ENCODE measurements around the gene LRRC8B. TPM values are rescaled to one million over a fixed set of nuclear protein-coding genes. Genes with fewer than 3 reads are reported as not detected.
"Not testable (repeated sequence)": the region's sequence is repeated elsewhere in the genome, so short reads cannot be mapped to it uniquely, and the experiment has no call there.

LRRC8B gene
- total RNA-seq, 4 donors from 2014 or later: 8.7 to 19.5 (median 9.2) TPM

DNA sequence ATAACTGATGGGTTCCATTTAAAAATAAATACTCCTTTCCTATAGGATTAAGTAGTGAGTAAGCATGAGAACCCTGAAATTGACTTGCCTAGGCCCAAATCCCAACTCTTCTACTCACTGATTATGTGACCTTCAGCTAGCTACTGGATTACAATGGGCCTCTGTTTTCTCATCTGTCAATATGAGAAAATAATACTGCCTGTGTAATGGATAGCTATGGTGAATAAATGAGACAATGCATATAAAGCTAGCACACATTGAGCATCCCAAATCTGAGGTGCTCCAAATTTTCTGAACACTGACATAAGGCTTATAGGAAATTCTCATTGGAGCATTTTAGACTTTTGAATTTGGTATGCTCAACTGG lies 103.0 kb downstream of the LRRC8B start:
- intact Hi-C loops (cut with DNase I): no loop called here
- H3K4me3 ChIP-seq: no peak overlapping the region
- TF ChIP-seq POLR2A (IDR thresholded peaks at IDR 0.05): no peak
- TF ChIP-seq, protein P1, sequence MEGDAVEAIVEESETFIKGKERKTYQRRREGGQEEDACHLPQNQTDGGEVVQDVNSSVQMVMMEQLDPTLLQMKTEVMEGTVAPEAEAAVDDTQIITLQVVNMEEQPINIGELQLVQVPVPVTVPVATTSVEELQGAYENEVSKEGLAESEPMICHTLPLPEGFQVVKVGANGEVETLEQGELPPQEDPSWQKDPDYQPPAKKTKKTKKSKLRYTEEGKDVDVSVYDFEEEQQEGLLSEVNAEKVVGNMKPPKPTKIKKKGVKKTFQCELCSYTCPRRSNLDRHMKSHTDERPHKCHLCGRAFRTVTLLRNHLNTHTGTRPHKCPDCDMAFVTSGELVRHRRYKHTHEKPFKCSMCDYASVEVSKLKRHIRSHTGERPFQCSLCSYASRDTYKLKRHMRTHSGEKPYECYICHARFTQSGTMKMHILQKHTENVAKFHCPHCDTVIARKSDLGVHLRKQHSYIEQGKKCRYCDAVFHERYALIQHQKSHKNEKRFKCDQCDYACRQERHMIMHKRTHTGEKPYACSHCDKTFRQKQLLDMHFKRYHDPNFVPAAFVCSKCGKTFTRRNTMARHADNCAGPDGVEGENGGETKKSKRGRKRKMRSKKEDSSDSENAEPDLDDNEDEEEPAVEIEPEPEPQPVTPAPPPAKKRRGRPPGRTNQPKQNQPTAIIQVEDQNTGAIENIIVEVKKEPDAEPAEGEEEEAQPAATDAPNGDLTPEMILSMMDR (IDR thresholded peaks at IDR 0.05): no peak
- DNase-seq: no peak
- H3K36me3 ChIP-seq: no peaks in the 10 kb centered on the region
- H3K27me3 ChIP-seq: peaks cover 0 to 2% (median 0%) of the 10 kb centered on the region in 4 donors
- H3K27ac ChIP-seq: no peak overlapping the region
- H3K9me3 ChIP-seq: no peaks in the 10 kb centered on the region
- H3K4me1 ChIP-seq: peaks cover 0 to 22% (median 4%) of the 10 kb centered on the region in 3 donors

DNA sequence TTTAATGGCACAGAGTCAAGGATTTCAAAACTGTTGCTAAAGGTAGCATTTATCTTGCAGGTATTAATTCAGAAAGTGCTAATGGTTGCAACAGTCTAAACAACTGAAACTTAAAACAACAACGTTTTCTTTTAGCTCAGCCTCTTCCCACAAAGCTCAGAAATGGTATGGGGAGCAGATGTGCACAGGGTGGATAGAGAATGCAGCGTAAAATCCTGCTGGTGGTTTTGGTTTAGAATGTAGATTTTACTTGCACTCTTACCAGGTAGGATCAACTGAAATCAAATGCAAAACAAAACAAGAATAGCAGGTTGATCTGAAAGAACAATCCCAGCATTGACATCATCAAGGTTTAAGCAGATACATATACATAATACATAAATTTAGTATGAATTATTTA lies 104.5 kb downstream of the LRRC8B start:
- Histone ChIP-seq H3K36me3 (no peaks in the 10 kb centered on the region), H3K27ac (no peak overlapping the region), H3K9me3 (no peaks in the 10 kb centered on the region), H3K27me3 (peaks cover 0 to 12% (median 0%) of the 10 kb centered on the region in 4 donors), H3K4me1 (peaks cover 3 to 37% (median 6%) of the 10 kb centered on the region in 3 donors), H3K4me3 (no peak overlapping the region)
- 64 to 71% methylated on average over 2 of the region's 2 CpGs for WGBS, 2 donors
- intact Hi-C loops (cut with DNase I): no loop called here
- TF ChIP-seq, protein P1 (IDR thresholded peaks at IDR 0.05): no peak
- no peak for TF ChIP-seq POLR2A (IDR thresholded peaks at IDR 0.05)
- no peak for DNase-seq

DNA sequence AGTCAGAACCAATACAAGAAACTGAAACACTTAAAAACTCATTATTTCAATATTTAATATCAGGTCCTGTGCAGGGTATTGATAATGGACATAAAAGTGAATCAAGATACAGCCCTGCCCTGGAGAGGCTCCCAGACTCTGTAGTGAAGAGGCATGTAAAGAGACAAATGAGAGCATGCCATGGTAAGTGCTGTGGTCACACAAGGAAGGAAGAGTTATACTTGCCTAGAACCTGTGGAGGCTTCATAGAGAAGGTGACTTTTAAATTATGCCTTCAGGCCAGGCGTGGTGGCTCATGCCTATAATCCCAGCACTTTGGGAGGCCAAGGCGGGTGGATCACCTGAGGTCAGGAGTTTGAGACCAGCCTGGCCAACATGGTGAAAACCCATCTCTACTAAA lies 105.0 kb downstream of the LRRC8B start:
- H3K27ac ChIP-seq; H3K4me3 ChIP-seq; H3K9me3 ChIP-seq; H3K36me3 ChIP-seq; intact Hi-C loops (cut with DNase I); DNase-seq: not testable (repeated sequence)
- WGBS, 2 donors: 89 to 93% methylated on average over 2 of the region's 2 CpGs
- peaks cover 0 to 12% (median 0%) of the 10 kb centered on the region in 4 donors for H3K27me3 ChIP-seq
- peaks cover 4 to 41% (median 6%) of the 10 kb centered on the region in 3 donors for H3K4me1 ChIP-seq

DNA sequence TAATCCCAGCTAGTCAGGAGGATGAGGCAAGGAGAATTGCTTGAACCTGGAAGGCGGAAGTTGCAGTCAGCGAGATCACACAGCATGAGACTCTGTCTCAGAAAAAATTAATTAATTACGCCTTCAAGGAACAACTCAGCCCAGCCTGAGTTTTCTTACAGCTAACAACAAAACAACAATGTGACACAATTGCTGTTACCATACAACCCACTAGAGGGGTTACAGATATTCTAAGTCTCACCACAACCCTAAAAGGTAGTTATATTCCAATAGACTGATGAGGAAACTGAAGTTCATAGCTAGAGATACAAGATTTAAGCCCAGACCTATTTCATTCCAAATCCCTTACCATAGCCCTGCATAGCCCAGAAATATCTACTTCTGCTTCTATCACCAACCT lies 105.4 kb downstream of the LRRC8B start:
- WGBS, 2 donors: 98 to 100% methylated on average over 3 of the region's 3 CpGs
- Histone ChIP-seq H3K4me1 (peaks cover 4 to 46% (median 6%) of the 10 kb centered on the region in 3 donors), H3K9me3 (no peaks in the 10 kb centered on the region), H3K4me3 (no peak overlapping the region), H3K36me3 (no peaks in the 10 kb centered on the region), H3K27ac (no peak overlapping the region), H3K27me3 (peaks cover 0 to 12% (median 0%) of the 10 kb centered on the region in 4 donors)
- TF ChIP-seq, protein P1 (IDR thresholded peaks at IDR 0.05): no peak
- no peak for TF ChIP-seq POLR2A (IDR thresholded peaks at IDR 0.05)
- intact Hi-C loops (cut with DNase I): loop anchor here (5.0 kb wide), 1 partner anchor 132 kb away; no protein-coding TSS in a partner anchor
- no peak for DNase-seq

DNA sequence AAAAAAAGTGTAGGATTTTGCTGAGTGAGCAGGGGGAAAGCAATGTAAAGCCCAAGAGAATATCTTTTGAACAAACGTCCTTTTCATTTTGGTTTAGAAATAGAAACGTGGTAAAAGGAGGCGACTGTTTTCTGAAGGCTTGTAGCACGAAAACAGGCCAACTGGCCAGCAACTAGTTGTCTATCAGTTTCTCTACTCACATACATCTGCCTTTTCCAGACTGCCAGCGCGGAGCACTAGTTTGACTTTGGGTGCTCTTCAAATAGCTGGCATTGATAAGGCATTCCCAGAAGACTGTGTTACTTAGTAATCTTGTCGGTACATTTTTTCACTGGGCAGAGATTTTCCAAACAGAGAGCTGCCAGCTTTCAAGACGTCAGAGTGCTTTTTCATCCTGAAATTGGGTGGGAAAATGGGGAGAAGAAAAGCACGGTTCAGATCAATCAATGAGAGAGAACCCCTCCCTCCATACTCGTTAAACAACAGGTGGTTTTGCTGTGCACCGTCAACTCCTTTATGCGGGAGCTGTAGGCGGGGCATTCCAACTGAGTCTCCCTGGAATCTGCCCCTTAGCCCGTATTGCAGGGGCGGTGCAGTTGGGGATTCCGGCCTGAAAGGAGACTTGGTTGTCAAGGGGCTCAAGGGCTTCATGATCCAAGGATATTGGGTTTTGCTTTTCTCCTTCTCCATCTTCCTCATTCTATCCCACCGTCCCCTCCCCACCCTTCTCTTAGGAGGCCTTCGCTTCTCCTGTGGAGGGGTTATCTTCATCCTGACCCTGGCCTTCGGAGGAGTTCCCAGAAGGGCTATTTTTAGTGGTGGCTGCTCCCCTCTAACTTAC lies 107.4 kb downstream of the LRRC8B start:
- H3K27me3 ChIP-seq: peaks cover 0 to 12% (median 0%) of the 10 kb centered on the region in 4 donors
- WGBS, 2 donors: 32 to 40% methylated on average over 18 to 19 of the region's 19 CpGs
- peaks cover 4 to 66% (median 6%) of the 10 kb centered on the region in 3 donors for H3K4me1 ChIP-seq
- no peaks in the 10 kb centered on the region for H3K9me3 ChIP-seq
- H3K4me3 ChIP-seq: peak overlapping the region; percentile 65 to 96 (median 84)
- TF ChIP-seq, protein P1 (IDR thresholded peaks at IDR 0.05): no peak
- TF ChIP-seq POLR2A (IDR thresholded peaks at IDR 0.05): no peak
- H3K27ac ChIP-seq: peak overlapping the region; percentile 85 to 97 (median 89)
- intact Hi-C loops (cut with DNase I): loop anchor here (5.0 kb wide), 1 partner anchor 130 kb away; no protein-coding TSS in a partner anchor
- H3K36me3 ChIP-seq: no peaks in the 10 kb centered on the region
- DNase-seq: no peak
